ENCODE measurements around the gene PEX10. TPM values are rescaled to one million over a fixed set of nuclear protein-coding genes. Genes with fewer than 3 reads are reported as not detected.

The PEX10 gene
- total RNA-seq, 1 donor, result 34.7 TPM

DNA sequence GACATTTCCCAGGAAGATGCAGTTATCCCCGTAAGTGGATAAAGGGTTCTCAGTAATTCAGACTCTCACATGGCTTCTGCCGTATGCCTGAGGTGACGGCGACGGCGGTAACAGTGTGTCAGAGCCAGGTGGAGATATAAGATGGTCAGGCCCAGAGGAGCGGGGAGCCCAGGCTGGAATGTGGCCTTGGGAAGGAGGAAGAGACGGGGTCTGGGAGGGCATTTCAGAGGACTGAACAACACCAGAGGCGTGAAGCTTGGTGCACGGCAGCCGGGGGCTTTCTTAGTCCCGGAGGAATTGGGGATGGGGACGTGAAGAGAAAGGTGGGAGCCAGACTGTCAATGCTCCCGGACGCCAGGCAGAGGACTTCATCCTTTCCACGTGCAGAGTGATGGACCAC, 19.7 kb downstream of the PEX10 start:
- Histone ChIP-seq H3K79me2 (ENCODE audit: insufficient read depth, low read length) (peaks cover 76% of the 10 kb centered on the region), H3K27me3 (ENCODE audit: insufficient read depth, low read length) (no peaks in the 10 kb centered on the region), H2AFZ (ENCODE audit: low read length) (no peak overlapping the region), H3K4me2 (ENCODE audit: insufficient read depth, low read length) (peak overlapping the region; percentile 93), H3K36me3 (ENCODE audit: insufficient read depth, low read length) (peaks cover 54% of the 10 kb centered on the region), H3K4me3 (ENCODE audit: insufficient read depth, low read length) (peak overlapping the region; percentile 98), H3K9me3 (ENCODE audit: low read depth, low read length) (no peaks in the 10 kb centered on the region), H3K4me1 (ENCODE audit: insufficient read depth, low read length) (peaks cover 19% of the 10 kb centered on the region), H3K27ac (ENCODE audit: low read depth, low read length) (peak overlapping the region; percentile 63), H4K20me1 (ENCODE audit: insufficient read depth, low read length) (peaks cover 49% of the 10 kb centered on the region)
- DNase-seq (ENCODE audit: insufficient read length, low spot score, missing footprints), result peak; percentile 86
- no peak for TF ChIP-seq CTCF (IDR thresholded peaks at IDR 0.05; ENCODE audit: extremely low read depth, low read depth, low read length)

DNA sequence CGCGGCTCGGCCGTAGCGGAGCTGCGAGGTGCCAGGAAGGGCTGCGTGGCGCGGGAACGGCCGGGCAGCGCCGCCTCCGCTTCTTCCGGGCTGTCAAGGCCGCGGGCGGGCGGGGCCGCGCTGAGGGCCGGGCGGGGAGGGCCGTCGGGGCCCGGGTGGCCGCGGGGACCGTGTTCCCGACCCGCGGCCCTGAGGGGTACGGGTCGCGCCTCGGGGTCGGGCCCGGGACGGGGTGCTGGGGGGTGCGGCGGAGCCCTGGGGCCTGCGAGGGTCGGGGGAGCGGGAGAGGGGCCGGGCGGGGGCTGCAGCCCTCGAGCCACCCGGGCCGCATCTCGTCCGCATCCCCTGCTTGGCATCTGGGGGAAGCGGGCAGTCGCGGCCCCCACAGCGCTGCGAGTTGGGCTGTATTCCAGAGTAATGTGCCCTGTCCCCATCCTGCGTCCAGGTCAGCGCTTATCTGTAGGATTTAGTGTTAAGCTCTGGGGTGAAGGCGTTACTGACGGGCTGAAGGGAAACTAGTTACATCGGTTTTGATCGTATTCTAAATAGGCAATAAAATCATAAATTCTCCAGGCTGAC, 20.3 kb downstream of the PEX10 start:
- TF ChIP-seq CTCF (IDR thresholded peaks at IDR 0.05; ENCODE audit: extremely low read depth, low read depth, low read length), result no peak
- Histone ChIP-seq H3K9me3 (ENCODE audit: low read depth, low read length) (no peaks in the 10 kb centered on the region), H3K79me2 (ENCODE audit: insufficient read depth, low read length) (peaks cover 69% of the 10 kb centered on the region), H2AFZ (ENCODE audit: low read length) (no peak overlapping the region), H3K27ac (ENCODE audit: low read depth, low read length) (peak overlapping the region; percentile 63), H3K36me3 (ENCODE audit: insufficient read depth, low read length) (peaks cover 53% of the 10 kb centered on the region), H3K4me3 (ENCODE audit: insufficient read depth, low read length) (peak overlapping the region; percentile 98), H3K27me3 (ENCODE audit: insufficient read depth, low read length) (no peaks in the 10 kb centered on the region), H3K4me2 (ENCODE audit: insufficient read depth, low read length) (peak overlapping the region; percentile 93), H4K20me1 (ENCODE audit: insufficient read depth, low read length) (peaks cover 43% of the 10 kb centered on the region), H3K4me1 (ENCODE audit: insufficient read depth, low read length) (peaks cover 19% of the 10 kb centered on the region)
- peak; percentile 83 for DNase-seq (ENCODE audit: insufficient read length, low spot score, missing footprints)

GRCh38 chr1:2391041-2391930, 21.1 kb downstream of the PEX10 start, which contains the start of the genes MORN1 and RER1:
Gene MORN1, minus strand, starts transcription at chr1:2391554. Its CDS starts 21 bp downstream, at chr1:2391533.
Gene RER1, plus strand, starts transcription at chr1:2391841. Its CDS starts 3,950 bp downstream, at chr1:2395791.
- H4K20me1 ChIP-seq (ENCODE audit: insufficient read depth, low read length), result peaks cover 38% of the 10 kb centered on the region
- H2AFZ ChIP-seq (ENCODE audit: low read length), result peak within 1 kb of the TSS; percentile 93
- peaks cover 46% of the 10 kb centered on the region for H3K36me3 ChIP-seq (ENCODE audit: insufficient read depth, low read length)
- peak within 1 kb of the TSS; percentile 98 for H3K4me3 ChIP-seq (ENCODE audit: insufficient read depth, low read length)
- H3K4me1 ChIP-seq (ENCODE audit: insufficient read depth, low read length), result peaks cover 19% of the 10 kb centered on the region
- TF ChIP-seq CTCF (IDR thresholded peaks at IDR 0.05; ENCODE audit: extremely low read depth, low read depth, low read length), result no peak
- H3K27me3 ChIP-seq (ENCODE audit: insufficient read depth, low read length), result no peaks in the 10 kb centered on the region
- H3K27ac ChIP-seq (ENCODE audit: low read depth, low read length), result peak within 1 kb of the TSS; percentile 74
- peak within 1 kb of the TSS; percentile 93 for H3K4me2 ChIP-seq (ENCODE audit: insufficient read depth, low read length)
- H3K79me2 ChIP-seq (ENCODE audit: insufficient read depth, low read length), result peaks cover 63% of the 10 kb centered on the region
- DNase-seq (ENCODE audit: insufficient read length, low spot score, missing footprints), result peak; percentile 100
- H3K9me3 ChIP-seq (ENCODE audit: low read depth, low read length), result no peaks in the 10 kb centered on the region

DNA sequence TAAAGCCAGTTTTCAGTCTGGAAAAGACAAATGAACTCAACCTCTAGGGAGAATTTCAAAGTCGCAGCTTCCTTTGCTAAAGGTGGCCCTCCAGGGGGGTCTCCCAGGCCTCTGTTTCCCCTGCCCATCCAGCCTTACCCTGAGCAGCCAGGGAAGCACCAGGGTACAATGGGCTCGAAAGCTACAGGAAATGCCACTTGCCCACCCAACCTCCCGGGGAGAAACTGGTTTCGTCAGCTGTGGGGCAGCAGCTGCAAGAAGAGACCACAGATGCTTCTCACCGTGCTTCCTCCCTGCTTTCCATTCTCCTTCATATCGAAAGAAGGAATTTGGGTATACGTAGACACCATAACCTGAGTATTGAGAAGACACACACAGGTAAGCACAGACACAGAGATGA, 22.7 kb downstream of the PEX10 start:
- H3K9me3 ChIP-seq (ENCODE audit: low read depth, low read length), result no peaks in the 10 kb centered on the region
- no peak overlapping the region for H2AFZ ChIP-seq (ENCODE audit: low read length)
- TF ChIP-seq CTCF (IDR thresholded peaks at IDR 0.05; ENCODE audit: extremely low read depth, low read depth, low read length), result no peak
- H4K20me1 ChIP-seq (ENCODE audit: insufficient read depth, low read length), result peaks cover 26% of the 10 kb centered on the region
- H3K36me3 ChIP-seq (ENCODE audit: insufficient read depth, low read length), result peaks cover 30% of the 10 kb centered on the region
- H3K4me3 ChIP-seq (ENCODE audit: insufficient read depth, low read length), result no peak overlapping the region
- peaks cover 19% of the 10 kb centered on the region for H3K4me1 ChIP-seq (ENCODE audit: insufficient read depth, low read length)
- peaks cover 46% of the 10 kb centered on the region for H3K79me2 ChIP-seq (ENCODE audit: insufficient read depth, low read length)
- H3K27ac ChIP-seq (ENCODE audit: low read depth, low read length), result no peak overlapping the region
- no peaks in the 10 kb centered on the region for H3K27me3 ChIP-seq (ENCODE audit: insufficient read depth, low read length)
- peak; percentile 32 for DNase-seq (ENCODE audit: insufficient read length, low spot score, missing footprints)
- H3K4me2 ChIP-seq (ENCODE audit: insufficient read depth, low read length), result no peak overlapping the region
